GM18861 (cell line): Measurements from ENCODE around the gene UQCC2.

Experiments
- ATAC-seq: cut with Tn5 transposase; IDR thresholded peaks from one replicate; pipeline ENCODE4 v1.9.1; 2021; ENCODE audit not compliant: unreplicated experiment

UQCC2 gene

DNA sequence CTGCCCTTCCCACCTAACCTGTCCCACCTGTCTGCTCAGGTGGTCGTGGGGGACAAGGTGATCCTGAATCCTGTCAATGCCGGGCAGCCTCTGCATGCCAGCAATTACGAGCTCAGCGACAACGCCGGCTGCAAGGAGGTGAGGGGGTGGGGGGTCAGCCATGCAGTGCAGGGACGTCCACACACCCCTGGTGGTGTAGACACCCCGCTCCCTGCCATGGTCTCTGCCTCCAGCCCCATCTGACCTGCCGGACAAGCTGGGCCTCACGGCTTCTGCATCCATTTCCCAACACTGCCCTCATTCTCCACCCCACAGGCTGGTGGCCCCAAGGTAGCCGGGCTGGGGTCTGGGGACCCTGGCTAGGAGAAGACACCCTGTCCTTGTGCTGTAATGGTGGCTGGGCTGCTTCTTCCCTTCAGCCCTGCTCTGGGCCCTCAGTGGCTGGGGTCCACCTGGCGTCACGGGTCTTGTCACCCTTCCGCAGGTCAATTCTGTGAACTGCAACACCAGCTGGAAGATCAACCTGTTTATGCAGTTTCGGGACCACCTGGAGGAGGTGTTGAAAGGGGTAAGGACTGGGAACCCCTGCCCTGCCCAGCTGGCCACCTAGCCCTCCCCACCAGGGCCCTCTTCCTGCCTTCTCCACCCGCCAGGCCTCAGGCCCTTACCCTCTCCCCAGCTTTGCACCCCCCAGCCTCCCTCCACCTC, 52.4 kb downstream of the UQCC2 start:
- no peak for ATAC-seq

DNA sequence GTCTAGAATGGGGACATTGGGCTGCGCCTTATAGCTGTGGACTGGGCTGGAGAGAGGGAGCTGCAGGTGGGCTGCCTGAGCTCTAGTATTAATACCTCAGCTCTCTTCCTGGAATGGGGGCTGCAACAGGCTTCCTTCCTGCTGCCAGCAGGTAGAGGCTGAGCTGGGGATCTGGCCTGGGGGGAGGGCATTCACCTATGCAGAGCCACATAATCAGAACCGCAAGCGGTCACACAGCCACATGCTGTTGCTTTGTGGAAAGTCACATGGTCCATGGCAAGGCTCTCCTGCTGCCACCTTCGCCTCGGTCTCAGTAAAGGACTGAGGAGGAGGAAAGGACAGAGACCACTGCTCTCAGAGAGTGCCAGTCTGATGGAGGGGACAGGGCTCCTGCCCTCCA, 54.7 kb downstream of the UQCC2 start:
- ATAC-seq: no peak

GRCh38 chr6:33654831-33655554, 56.5 kb downstream of the UQCC2 start:
- no peak for ATAC-seq

GRCh38 chr6:33652002-33652401, 59.5 kb downstream of the UQCC2 start:
- no peak for ATAC-seq

DNA sequence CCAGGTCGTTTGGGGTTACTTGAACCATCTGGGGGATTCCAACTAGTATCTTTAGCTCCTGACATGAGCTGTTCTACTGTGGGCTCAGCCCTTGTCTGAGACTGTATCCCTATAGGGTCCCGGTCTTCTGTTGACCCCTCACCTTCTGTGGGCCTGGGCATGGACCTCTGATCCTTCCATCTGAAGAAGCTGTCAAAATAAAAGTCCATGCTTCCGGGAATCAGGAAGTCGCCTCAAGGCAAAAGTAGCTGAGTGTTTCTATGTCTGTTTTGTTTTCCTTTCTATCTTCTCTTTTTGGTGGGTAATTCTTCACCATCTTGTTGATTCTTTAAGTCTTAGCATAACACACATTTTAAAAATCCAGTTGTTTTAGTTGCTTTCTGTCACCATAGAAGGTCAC, 60.1 kb downstream of the UQCC2 start:
- no peak for ATAC-seq
